NCI-H2107 (cell line): Measurements from ENCODE around the gene CA5B.
"Not testable (repeated sequence)": the region's sequence is repeated elsewhere in the genome, so short reads cannot be mapped to it uniquely, and the experiment has no call there.

ENCODE experiments used
- DNase-seq: peaks from one replicate; lab custom pipeline; 2025; lab: John Stamatoyannopoulos, UW

The CA5B gene

GRCh38 chrX:15814771-15815365 lies 76.8 kb downstream of the CA5B start:
- DNase-seq = no peak

- DNase-seq = no peak
These were observed 77.8 kb downstream of the CA5B start for GRCh38 chrX:15815779-15816437.

GRCh38 chrX:15816438-15816809 lies 78.4 kb downstream of the CA5B start:
- DNase-seq = no peak

- DNase-seq = peak; percentile 68
These were observed 78.8 kb downstream of the CA5B start for GRCh38 chrX:15816886-15817285.

GRCh38 chrX:15820106-15821073 lies 82.3 kb downstream of the CA5B start:
- DNase-seq = no peak

- no peak for DNase-seq
These were observed 84.9 kb downstream of the CA5B start for GRCh38 chrX:15822922-15823321.

GRCh38 chrX:15825936-15826335 lies 87.9 kb downstream of the CA5B start:
- no peak for DNase-seq

GRCh38 chrX:15829217-15829616 lies 91.1 kb downstream of the CA5B start:
- no peak for DNase-seq

- not testable (repeated sequence) for DNase-seq
These were observed 93.3 kb downstream of the CA5B start for GRCh38 chrX:15831347-15831746.

- no peak for DNase-seq
These were observed 96.0 kb downstream of the CA5B start for GRCh38 chrX:15834053-15834452.

GRCh38 chrX:15834827-15835595 lies 96.9 kb downstream of the CA5B start:
- no peak for DNase-seq
